ENCODE results near the gene USH2A. TPM values are rescaled to one million over a fixed set of nuclear protein-coding genes. Genes with fewer than 3 reads are reported as not detected.

Gene USH2A
- total RNA-seq, 1 donor from 2014 or later, result not detected

DNA sequence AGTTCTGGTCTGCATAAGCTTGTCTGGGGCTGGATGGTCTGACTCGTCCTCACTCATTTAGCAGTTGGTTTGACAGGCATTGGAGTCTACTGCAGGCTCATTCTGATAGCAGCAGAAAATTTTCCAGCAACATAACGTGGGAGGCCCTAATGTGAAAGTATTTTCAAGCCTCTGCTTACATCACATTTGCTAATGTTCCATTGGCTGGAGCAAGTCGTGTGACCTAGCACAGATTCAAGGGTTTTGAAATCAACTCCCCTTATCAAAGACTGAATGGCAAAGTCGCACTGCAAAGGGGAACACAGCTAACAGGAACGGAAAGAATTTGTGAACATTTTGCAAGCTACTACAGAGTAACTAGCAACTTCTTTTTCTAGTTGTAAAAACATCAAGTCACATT lies 2.3 kb upstream of the USH2A start:
- no peak for TF ChIP-seq CTCF (IDR thresholded peaks at IDR 0.05)
- no peaks in the 10 kb centered on the region for H3K4me1 ChIP-seq
- no peaks in the 10 kb centered on the region for H3K9me3 ChIP-seq
- H3K36me3 ChIP-seq, result no peaks in the 10 kb centered on the region
- DNase-seq (ENCODE audit: low spot score in 2 of 2), result no peak
- intact Hi-C loops (cut with DNase I), result no loop called here
- no peak overlapping the region for H3K4me3 ChIP-seq
- H3K27ac ChIP-seq, result no peak overlapping the region
- H3K27me3 ChIP-seq, result no peaks in the 10 kb centered on the region

DNA sequence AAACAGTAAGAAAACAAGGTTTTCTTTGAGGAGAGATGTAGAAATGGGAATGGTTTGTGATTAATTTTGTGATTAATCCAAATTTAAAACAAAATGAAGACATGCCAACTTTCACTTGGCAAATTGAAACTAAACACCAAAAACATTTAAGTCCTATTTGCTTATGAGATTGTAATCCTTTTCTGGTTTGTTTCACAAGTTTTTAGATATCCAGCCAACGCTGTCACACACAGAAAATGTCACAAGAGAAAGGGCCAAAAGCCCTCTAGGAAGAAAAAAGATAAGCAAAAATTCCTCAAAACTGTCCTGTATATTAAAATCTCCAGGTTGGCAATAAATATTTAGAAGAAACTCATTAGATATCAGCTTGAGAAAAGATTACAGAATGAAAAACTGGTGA lies 2.5 kb downstream of the USH2A start:
- H3K27ac ChIP-seq, result no peak overlapping the region
- no peak overlapping the region for H3K4me3 ChIP-seq
- no peaks in the 10 kb centered on the region for H3K4me1 ChIP-seq
- TF ChIP-seq CTCF (IDR thresholded peaks at IDR 0.05), result no peak
- no peaks in the 10 kb centered on the region for H3K27me3 ChIP-seq
- DNase-seq (ENCODE audit: low spot score in 2 of 2), result no peak
- H3K9me3 ChIP-seq, result no peaks in the 10 kb centered on the region
- intact Hi-C loops (cut with DNase I), result no loop called here
- no peaks in the 10 kb centered on the region for H3K36me3 ChIP-seq

DNA sequence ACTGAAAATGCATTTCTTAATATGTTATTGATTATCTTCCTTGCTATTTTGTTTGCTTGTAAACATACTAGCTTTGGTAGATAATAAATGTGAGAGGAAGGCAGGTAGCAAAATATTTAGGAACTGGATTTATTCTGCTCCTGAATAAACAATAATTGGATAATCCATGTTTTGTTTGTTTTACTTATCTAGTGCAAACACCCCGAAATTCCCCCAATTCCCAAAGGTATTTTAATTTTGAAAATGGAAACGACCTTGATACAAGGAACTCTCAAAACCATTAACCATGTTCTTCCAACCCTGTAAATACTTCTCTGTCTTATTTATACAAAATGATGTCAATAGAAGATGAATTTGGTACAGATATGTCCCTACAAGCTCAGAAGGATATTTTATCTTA lies 3.0 kb downstream of the USH2A start:
- no peak for TF ChIP-seq CTCF (IDR thresholded peaks at IDR 0.05)

DNA sequence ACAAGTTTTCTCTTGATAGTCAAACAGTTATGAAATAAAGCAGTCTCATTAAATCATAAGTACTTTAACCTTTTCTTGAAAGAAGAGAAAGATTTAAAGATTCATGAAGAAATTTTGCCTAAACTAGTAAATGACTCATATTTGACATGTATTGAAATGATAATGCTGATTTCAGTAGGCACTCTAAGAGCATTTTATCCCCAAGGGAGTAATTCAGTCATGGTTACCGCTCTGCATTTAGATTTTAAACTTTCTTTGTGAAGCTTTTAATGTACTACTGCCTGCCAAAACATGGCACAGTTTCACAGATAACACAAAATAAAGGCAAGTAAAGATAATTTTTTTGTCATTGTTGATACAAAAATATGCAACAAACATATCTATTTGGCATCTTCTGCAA lies 6.8 kb downstream of the USH2A start:
- Histone ChIP-seq H3K4me1 (no peaks in the 10 kb centered on the region), H3K36me3 (no peaks in the 10 kb centered on the region), H3K27ac (no peak overlapping the region), H3K9me3 (no peaks in the 10 kb centered on the region), H3K27me3 (no peaks in the 10 kb centered on the region), H3K4me3 (no peak overlapping the region)
- no peak for TF ChIP-seq CTCF (IDR thresholded peaks at IDR 0.05)
- DNase-seq (ENCODE audit: low spot score in 2 of 2), result no peak
- intact Hi-C loops (cut with DNase I), result no loop called here

More for the DNA sequence above, 3.0 kb downstream of the USH2A start:
- Histone ChIP-seq H3K36me3 (no peaks in the 10 kb centered on the region), H3K27me3 (no peaks in the 10 kb centered on the region), H3K27ac (no peak overlapping the region), H3K4me3 (no peak overlapping the region), H3K9me3 (no peaks in the 10 kb centered on the region), H3K4me1 (no peaks in the 10 kb centered on the region)
- DNase-seq (ENCODE audit: low spot score in 2 of 2), result no peak
- intact Hi-C loops (cut with DNase I), result no loop called here

- intact Hi-C loops (cut with DNase I), result no loop called here
- DNase-seq (ENCODE audit: low spot score in 2 of 2), result no peak
- Histone ChIP-seq H3K4me3 (no peak overlapping the region), H3K27me3 (no peaks in the 10 kb centered on the region), H3K4me1 (no peaks in the 10 kb centered on the region), H3K27ac (no peak overlapping the region), H3K36me3 (no peaks in the 10 kb centered on the region), H3K9me3 (no peaks in the 10 kb centered on the region)
- no peak for TF ChIP-seq CTCF (IDR thresholded peaks at IDR 0.05)
Measured at GRCh38 chr1:216410026-216410425, 13.2 kb downstream of the USH2A start.

DNA sequence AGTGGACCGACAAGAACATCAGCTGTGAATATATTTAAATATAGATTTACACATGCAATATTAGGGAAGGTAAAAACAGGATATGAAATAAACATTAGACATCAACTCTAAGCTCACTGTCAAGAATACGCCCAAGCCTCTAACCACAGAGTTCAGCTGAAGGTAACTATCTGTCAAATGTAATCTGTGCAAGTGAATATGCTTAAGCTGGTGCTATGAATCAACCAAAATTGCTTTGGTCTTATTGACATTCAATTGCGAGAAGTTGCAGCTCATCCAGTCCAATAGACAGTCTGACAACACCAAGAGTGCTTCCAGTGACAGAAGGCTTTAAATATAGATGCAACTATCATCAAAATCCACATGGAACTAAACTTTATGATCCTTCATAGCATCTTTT lies 32.3 kb downstream of the USH2A start:
- H3K4me1 ChIP-seq, result no peaks in the 10 kb centered on the region
- intact Hi-C loops (cut with DNase I), result no loop called here
- no peaks in the 10 kb centered on the region for H3K9me3 ChIP-seq
- no peak overlapping the region for H3K4me3 ChIP-seq
- no peak for TF ChIP-seq CTCF (IDR thresholded peaks at IDR 0.05)
- no peak for DNase-seq (ENCODE audit: low spot score in 2 of 2)
- no peak overlapping the region for H3K27ac ChIP-seq
- no peaks in the 10 kb centered on the region for H3K36me3 ChIP-seq
- H3K27me3 ChIP-seq, result no peaks in the 10 kb centered on the region

Measured in ascending aorta (tissue), 2 donors.